ENCODE data around the gene WDR88. TPM values are rescaled to one million over a fixed set of nuclear protein-coding genes. Genes with fewer than 3 reads are reported as not detected.

Gene WDR88
- total and polyA plus RNA-seq, 4 donors, result 0.08 TPM; not detected in 2

DNA sequence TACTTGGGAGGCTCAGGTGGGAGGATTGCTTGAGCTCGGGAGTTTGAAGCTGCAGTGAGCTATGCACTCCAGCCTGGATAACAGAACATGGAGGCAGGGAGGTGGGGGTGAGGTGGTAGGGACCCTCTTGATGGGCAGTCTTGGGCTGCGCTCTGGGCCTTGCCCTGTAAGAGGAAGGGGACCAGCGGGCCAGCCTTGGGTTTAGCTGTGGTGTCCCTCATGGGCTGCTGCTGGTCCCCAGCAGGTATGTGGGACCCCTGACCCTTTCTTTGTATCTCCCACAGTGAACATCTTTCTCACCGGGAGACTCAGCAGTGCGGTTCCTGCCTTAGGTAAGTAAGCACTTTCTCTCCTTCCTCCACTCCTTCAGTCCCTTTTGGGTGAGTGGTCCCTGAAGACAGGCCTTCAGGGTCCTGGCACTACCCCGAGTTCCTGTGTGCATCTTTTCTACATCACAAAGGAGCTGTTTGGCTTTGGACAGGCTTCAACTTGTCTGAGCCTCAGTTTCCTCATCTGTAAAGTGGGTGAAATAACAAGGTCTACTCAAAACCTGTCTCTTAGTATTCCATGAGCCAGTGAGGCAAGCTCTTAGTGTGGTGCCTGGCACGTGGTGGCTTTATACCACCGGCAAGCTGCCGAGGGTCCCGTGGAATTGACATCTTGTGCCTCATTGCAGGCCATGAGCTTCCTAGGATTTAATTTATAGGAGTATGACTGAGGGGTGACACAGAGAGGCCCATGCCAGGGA lies 64.7 kb downstream of the WDR88 start (continued):
- TF ChIP-seq CTCF (IDR thresholded peaks at IDR 0.05; ENCODE audit: low read depth, low read length, missing input control), result no peak

DNA sequence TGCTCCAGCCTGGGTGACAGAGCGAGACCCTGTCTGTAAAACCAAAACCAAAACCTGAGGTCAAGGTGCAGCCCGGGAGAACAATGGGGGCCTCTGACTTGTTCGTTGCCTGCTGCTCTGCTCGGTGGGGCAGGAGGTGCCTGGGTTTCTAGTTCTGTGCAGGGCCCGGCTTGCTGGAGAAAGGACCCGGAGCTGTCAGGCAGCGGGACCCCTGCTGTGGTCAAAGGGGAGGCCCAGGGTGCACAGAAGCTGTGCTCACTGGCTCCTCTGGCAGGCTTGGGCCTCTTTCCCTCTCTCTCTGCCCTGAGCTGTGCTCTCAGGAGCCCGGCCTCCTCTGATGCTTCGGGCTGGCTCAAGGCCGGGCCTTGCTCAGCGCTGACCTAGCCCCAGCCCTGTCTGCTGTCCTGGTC lies 65.7 kb downstream of the WDR88 start:
- peaks cover 7 to 16% (median 10%) of the 10 kb centered on the region in 4 donors for H3K4me1 ChIP-seq (ENCODE audit: control insufficient read depth in 4 of 4, insufficient read depth in 4 of 4, low read length in 3 of 4)
- DNase-seq (ENCODE audit: low spot score), result no peak

More for the DNA sequence above, 65.7 kb downstream of the WDR88 start:
- Histone ChIP-seq H3K36me3 (ENCODE audit: control insufficient read depth in 4 of 4, insufficient read depth in 3 of 4, low read depth in 1 of 4, low read length in 3 of 4) (peaks cover 0 to 19% (median 6%) of the 10 kb centered on the region in 4 donors), H3K27ac (ENCODE audit: low read depth in 1 of 2, low read length in 2 of 2) (no peak overlapping the region), H3K9ac (ENCODE audit: low read depth in 1 of 2, low read length in 2 of 2) (no peak overlapping the region), H3K27me3 (ENCODE audit: control insufficient read depth in 4 of 4, insufficient read depth in 4 of 4, low read length in 3 of 4) (no peaks in the 10 kb centered on the region), H3K9me3 (ENCODE audit: control insufficient read depth in 4 of 4, low read length in 3 of 4) (no peaks in the 10 kb centered on the region), H3K4me3 (ENCODE audit: low read depth in 1 of 3, low read length in 3 of 3) (no peak overlapping the region)
- WGBS, result 92% methylated on average over 11 of the region's 11 CpGs
- no peak for TF ChIP-seq TAF1 (conservative IDR thresholded peaks at IDR 0.05)
- no peak for TF ChIP-seq REST (IDR thresholded peaks at IDR 0.05)
- TF ChIP-seq, protein P1, sequence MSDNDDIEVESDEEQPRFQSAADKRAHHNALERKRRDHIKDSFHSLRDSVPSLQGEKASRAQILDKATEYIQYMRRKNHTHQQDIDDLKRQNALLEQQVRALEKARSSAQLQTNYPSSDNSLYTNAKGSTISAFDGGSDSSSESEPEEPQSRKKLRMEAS (IDR thresholded peaks at IDR 0.05), result no peak
- TF ChIP-seq FOXA2 (IDR thresholded peaks at IDR 0.05), result no peak
- TF ChIP-seq CTCF (IDR thresholded peaks at IDR 0.05; ENCODE audit: low read depth, low read length, missing input control), result no peak
- no peak for TF ChIP-seq SP1 (IDR thresholded peaks at IDR 0.05)
- TF ChIP-seq GABPA (IDR thresholded peaks at IDR 0.05 in 1 of 2, conservative IDR thresholded peaks at IDR 0.05 in 1 of 2), result no peak
- TF ChIP-seq RAD21 (IDR thresholded peaks at IDR 0.05), result no peak
- no peak for TF ChIP-seq FOXA1 (IDR thresholded peaks at IDR 0.05)
